GM12878 (cell line): Measurements from ENCODE around the gene PRADC1. TPM values are rescaled to one million over a fixed set of nuclear protein-coding genes. Genes with fewer than 3 reads are reported as not detected.
A peak's percentile ranks its signal among the peaks of the same experiment; 100 is the strongest.

Experiments
- ASH2L ChIP-seq: fragments of 300-600, 200-600 bp; sonication (generic); IDR thresholded peaks from 2 replicates; pipeline ENCODE4 v1.6.1; 2017; ENCODE audit warnings: low read depth, mild to moderate bottlenecking, borderline replicate concordance
- BACH1 ChIP-seq: fragments of 450-650 bp; IDR thresholded peaks from 2 replicates; pipeline ENCODE4 v1.6.1; 2017; ENCODE audit warnings: mild to moderate bottlenecking, borderline replicate concordance
- BCL11A ChIP-seq: IDR thresholded peaks from 2 replicates; pipeline ENCODE4 v1.6.1; 2011; ENCODE audit warnings: low read depth, low read length
- CBX5 ChIP-seq: sonication (generic); IDR thresholded peaks from 2 replicates; pipeline ENCODE4 v1.6.1; 2016; ENCODE audit warnings: low read depth, moderate library complexity, mild to moderate bottlenecking, inconsistent platforms
- CREB1 ChIP-seq: IDR thresholded peaks from 2 replicates; pipeline ENCODE4 v1.6.1; 2012; ENCODE audit warnings: low read depth, mild to moderate bottlenecking, inconsistent platforms
- DPF2 ChIP-seq: fragments of 450-650 bp; IDR thresholded peaks from 2 replicates; pipeline ENCODE4 v1.6.1; 2017; ENCODE audit warnings: mild to moderate bottlenecking
- EED ChIP-seq: sonication (generic); IDR thresholded peaks from 2 replicates; pipeline ENCODE4 v1.6.1; 2016; ENCODE audit warnings: antibody characterized with exemption, low read depth
- FOXK2 ChIP-seq: fragments of 450-650 bp; IDR thresholded peaks from 2 replicates; pipeline ENCODE4 v1.6.1; 2017; ENCODE audit warnings: mild to moderate bottlenecking, moderate library complexity
- HSF1 ChIP-seq: fragments of 150-350 bp; IDR thresholded peaks from 2 replicates; pipeline ENCODE4 v1.6.1; 2014; ENCODE audit warnings: mild to moderate bottlenecking, low read depth, low read length
- IRF4 ChIP-seq: IDR thresholded peaks from 2 replicates; pipeline ENCODE4 v1.6.1; 2011; ENCODE audit warnings: low read depth, low read length
- NBN ChIP-seq: fragments of 450-650 bp; IDR thresholded peaks from 2 replicates; pipeline ENCODE4 v1.6.1; 2016
- NKRF ChIP-seq: fragments of 450-650 bp; conservative IDR thresholded peaks from 2 replicates; pipeline ENCODE4 v1.6.1; 2017; ENCODE audit warnings: mild to moderate bottlenecking, moderate library complexity
- PAX5 ChIP-seq: IDR thresholded peaks from 2 replicates; pipeline ENCODE4 v1.6.1; 2011; ENCODE audit warnings: low read depth, low read length, borderline replicate concordance
- PML ChIP-seq: IDR thresholded peaks from 2 replicates; pipeline ENCODE4 v1.6.1; 2012; ENCODE audit warnings: low read length, inconsistent platforms
- RB1 ChIP-seq: fragments of 450-650 bp; formaldehyde crosslinking; IDR thresholded peaks from 2 replicates; pipeline ENCODE4 v1.6.1; 2017; ENCODE audit warnings: mild to moderate bottlenecking, borderline replicate concordance
- RFX5 ChIP-seq: IDR thresholded peaks from 2 replicates; pipeline ENCODE4 v1.6.1; 2011; ENCODE audit warnings: low read depth, low read length, improper control_type of control experiment
- SMAD1 ChIP-seq: fragments of 450-650 bp; IDR thresholded peaks from 2 replicates; pipeline ENCODE4 v1.6.1; 2018; ENCODE audit warnings: mild to moderate bottlenecking, low read depth; ENCODE audit not compliant: partially characterized antibody
- SMAD5 ChIP-seq: IDR thresholded peaks from 2 replicates; pipeline ENCODE4 v1.6.1; 2016; ENCODE audit warnings: antibody characterized with exemption, low read depth
- SPI1 ChIP-seq: IDR thresholded peaks from 2 replicates; pipeline ENCODE4 v1.6.1; 2011; ENCODE audit warnings: low read depth, mild to moderate bottlenecking, low read length, moderate library complexity, borderline replicate concordance; ENCODE audit not compliant: insufficient read depth
- STAT1 ChIP-seq: fragments of 450-650 bp; conservative IDR thresholded peaks from 2 replicates; pipeline ENCODE4 v1.6.1; 2014; ENCODE audit warnings: antibody characterized with exemption, mild to moderate bottlenecking
- TCF3 ChIP-seq: IDR thresholded peaks from 2 replicates; pipeline ENCODE4 v1.6.1; 2012; ENCODE audit warnings: low read depth, mild to moderate bottlenecking, low read length, borderline replicate concordance; ENCODE audit not compliant: insufficient read depth
- YY1 ChIP-seq: IDR thresholded peaks from 2 replicates; pipeline ENCODE4 v1.6.1; 2011; ENCODE audit warnings: low read depth, mild to moderate bottlenecking, low read length
- ZNF207 ChIP-seq: fragments of 450-650 bp; IDR thresholded peaks from 2 replicates; pipeline ENCODE4 v1.6.1; 2014; ENCODE audit warnings: antibody characterized with exemption, mild to moderate bottlenecking, borderline replicate concordance
- ZNF687 ChIP-seq: fragments of 450-650 bp; IDR thresholded peaks from 2 replicates; pipeline ENCODE4 v1.6.1; 2017; ENCODE audit warnings: mild to moderate bottlenecking, moderate library complexity
- ZSCAN29 ChIP-seq: fragments of 450-650 bp; IDR thresholded peaks from 2 replicates; pipeline ENCODE4 v1.6.1; 2017; ENCODE audit warnings: mild to moderate bottlenecking, moderate library complexity
- polyA plus RNA-seq, 11 experiments: library from polyadenylated mRNA; depleted of rRNA in 4 of 11; unstranded in 6 of 11; stranded (reverse) in 5 of 11; fragments of >200 nt; fragmentation: Nextera tagmentation in 4 of 11; fragmentation: Illumina TruSeq in 1 of 11; extraction: Ambion mirVana in 4 of 11; extraction: Trizol in 1 of 11; gene quantifications; 1 replicate in 1 of 11; 2 replicates in 10 of 11; pipeline versions ENCODE4 v1.2.1 to v1.2.3, GENCODE V29; 2011 to 2016; ENCODE audit warnings: inconsistent platforms in 2 of 11, missing spikeins in 2 of 11, low read depth in 1 of 11
- total RNA-seq, 4 experiments: library from RNA; depleted of rRNA in 3 of 4; stranded (reverse); fragments of >200 nt in 3 of 4; fragmentation: Illumina TruSeq in 1 of 4; extraction: Trizol in 1 of 4; gene quantifications; 2 replicates each; pipeline versions ENCODE4 v1.2.1 to v1.2.3, GENCODE V29; 2013 to 2021

The PRADC1 gene
- total and polyA plus RNA-seq, 10 of the 15 experiments (the other 5 are each of a cell fraction or from before 2014, with no cell fraction given): 3.7 to 39.0 (median 13.8) TPM

DNA sequence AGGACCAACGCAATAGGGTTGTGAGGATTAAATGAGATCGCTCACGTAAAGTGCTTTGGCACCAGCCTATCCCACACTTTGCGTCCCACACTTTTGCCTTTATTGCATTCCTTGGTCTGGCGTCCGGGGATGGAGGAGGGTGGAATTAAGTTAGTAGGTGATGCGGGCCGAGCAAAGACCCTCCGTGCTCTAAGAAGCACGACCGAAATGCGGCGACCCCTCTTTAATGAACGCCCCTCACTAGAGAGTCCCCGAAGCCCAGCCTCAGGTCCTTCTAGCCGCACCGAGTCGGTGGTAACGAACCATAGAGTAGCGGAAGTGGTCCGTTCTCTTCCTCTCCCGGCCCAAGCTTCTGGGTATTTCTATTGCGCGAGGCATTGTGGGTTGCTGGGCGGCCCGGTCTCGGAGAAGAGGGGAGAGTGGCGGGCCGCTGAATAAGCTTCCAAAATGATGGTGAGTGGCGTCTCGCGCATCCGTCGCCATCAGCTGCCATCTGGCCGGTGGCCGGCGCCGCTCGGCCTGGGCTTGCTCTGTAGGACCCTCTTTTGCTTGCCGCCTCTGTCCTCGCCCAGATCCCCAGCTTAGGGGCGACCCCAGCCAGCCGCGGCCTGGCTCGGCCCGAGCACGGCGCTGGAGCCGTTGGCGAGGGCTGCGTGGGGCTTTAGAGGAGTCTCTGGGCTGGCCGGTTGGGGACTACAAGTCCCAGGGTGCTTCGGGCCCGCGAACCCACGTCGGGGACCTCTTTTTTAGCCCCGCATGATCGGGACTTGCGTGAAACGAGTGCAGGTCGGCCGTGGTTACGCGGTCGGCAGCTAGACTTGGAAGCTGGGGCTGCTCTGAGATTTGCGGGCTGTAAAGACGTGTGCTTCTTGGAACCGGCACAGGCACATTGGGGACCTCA is 1.1 kb upstream of the PRADC1 start, which contains the start of gene CCT7 (continued):
- TF ChIP-seq PML (peak; percentile 99), IRF4 (no peak), STAT1 (peak; percentile 96; the same call in 1 of the 2 replicates), RFX5 (no peak), ZSCAN29 (peak; percentile 87), ZNF207 (peak; percentile 79; the same call in 1 of the 2 replicates), ASH2L (peak; percentile 94), RB1 (peak; percentile 73; the same call in 1 of the 2 replicates), HSF1 (peak; percentile 83), YY1 (peak; percentile 84), CBX5 (peak; percentile 80; the same call in 1 of the 2 replicates), NKRF (peak; percentile 62), BACH1 (peak; percentile 86), BCL11A (no peak), TCF3 (peak; percentile 64), DPF2 (peak; percentile 57), FOXK2 (peak; percentile 44), PAX5 (no peak), CREB1 (peak; percentile 59; the same call in 1 of the 2 replicates), NBN (peak; percentile 92), ZNF687 (peak; percentile 74), SMAD1 (peak; percentile 60), SMAD5 (peak; percentile 96), EED (peak; percentile 13; the same call in 1 of the 2 replicates), SPI1 (peak; percentile 62; the same call in 1 of the 2 replicates)
